Kidney epithelial cell (primary cell): ENCODE measurements around the gene TTC39B. TPM values are rescaled to one million over a fixed set of nuclear protein-coding genes. Genes with fewer than 3 reads are reported as not detected.

ENCODE experiments used
- DNase-seq: peaks from one replicate; pipeline ENCODE4 v3.0.0-alpha.2; 2010; ENCODE audit warnings: low read depth
- H3K27me3 ChIP-seq: 2 replicates; pipeline ENCODE4 v1.6.0; 2011; ENCODE audit warnings: low read length; ENCODE audit not compliant: control insufficient read depth, insufficient read depth
- H3K36me3 ChIP-seq: 2 replicates; pipeline ENCODE4 v1.5.1; 2011; ENCODE audit warnings: low read length; ENCODE audit not compliant: control insufficient read depth, insufficient read depth
- H3K4me3 ChIP-seq: 2 replicates; pipeline ENCODE4 v1.5.1; 2011; ENCODE audit warnings: low read depth, mild to moderate bottlenecking, control low read depth, low read length
- total RNA-seq: library from RNA; depleted of rRNA; stranded (reverse); fragments of >200 nt; gene quantifications from 2 replicates; pipeline ENCODE4 v1.2.3, GENCODE V29; 2015
- TF ChIP-seq, protein P1 (sequence below): IDR thresholded peaks from 2 replicates; pipeline ENCODE4 v1.5.1; 2011; ENCODE audit warnings: mild to moderate bottlenecking, moderate library complexity, low read length, control low read depth, inconsistent platforms; ENCODE audit not compliant: insufficient read depth, poor library complexity, severe bottlenecking

Gene TTC39B
- total RNA-seq, 1 donor from 2014 or later = 10.6 TPM

DNA sequence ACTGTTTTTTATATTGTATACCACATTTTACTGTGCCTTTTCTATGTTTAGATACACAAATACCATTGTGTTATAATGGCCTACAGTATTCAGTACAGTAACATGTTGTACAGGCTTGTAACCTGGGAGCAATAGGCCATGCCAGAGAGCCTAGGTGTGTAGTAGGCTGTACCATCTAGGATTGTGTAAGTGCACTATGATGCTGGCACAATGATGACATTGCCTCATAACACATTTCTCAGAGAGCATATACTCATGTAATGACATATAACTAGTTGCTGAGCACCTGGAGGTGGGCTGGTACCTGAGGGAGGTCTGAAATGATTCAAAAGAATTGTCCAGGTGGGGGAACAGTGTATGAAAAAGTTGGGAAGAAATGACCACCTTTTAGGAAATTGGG lies 13.9 kb downstream of the TTC39B start:
- DNase-seq = no peak
- no peaks in the 10 kb centered on the region for H3K36me3 ChIP-seq
- TF ChIP-seq, protein P1, sequence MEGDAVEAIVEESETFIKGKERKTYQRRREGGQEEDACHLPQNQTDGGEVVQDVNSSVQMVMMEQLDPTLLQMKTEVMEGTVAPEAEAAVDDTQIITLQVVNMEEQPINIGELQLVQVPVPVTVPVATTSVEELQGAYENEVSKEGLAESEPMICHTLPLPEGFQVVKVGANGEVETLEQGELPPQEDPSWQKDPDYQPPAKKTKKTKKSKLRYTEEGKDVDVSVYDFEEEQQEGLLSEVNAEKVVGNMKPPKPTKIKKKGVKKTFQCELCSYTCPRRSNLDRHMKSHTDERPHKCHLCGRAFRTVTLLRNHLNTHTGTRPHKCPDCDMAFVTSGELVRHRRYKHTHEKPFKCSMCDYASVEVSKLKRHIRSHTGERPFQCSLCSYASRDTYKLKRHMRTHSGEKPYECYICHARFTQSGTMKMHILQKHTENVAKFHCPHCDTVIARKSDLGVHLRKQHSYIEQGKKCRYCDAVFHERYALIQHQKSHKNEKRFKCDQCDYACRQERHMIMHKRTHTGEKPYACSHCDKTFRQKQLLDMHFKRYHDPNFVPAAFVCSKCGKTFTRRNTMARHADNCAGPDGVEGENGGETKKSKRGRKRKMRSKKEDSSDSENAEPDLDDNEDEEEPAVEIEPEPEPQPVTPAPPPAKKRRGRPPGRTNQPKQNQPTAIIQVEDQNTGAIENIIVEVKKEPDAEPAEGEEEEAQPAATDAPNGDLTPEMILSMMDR = no peak
- no peaks in the 10 kb centered on the region for H3K27me3 ChIP-seq
- H3K4me3 ChIP-seq = no peak overlapping the region

DNA sequence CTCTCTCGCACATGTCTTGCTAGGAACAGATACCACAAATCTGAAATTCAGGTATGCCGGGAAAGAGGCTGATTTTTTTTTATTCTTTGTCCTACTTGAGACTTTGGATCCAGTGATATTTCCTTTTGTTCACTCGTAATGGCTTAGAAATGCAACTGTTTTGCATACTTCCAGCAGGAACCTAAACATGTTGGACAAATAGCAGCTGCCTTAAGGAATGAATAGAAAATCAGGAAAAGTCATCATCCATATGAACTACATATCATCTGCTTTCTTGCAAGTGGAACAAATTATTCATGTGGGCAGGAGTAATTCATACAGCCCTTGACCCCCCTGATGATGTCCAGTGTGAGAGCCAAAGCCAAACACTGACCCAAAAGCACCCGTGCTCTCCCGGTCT lies 17.4 kb downstream of the TTC39B start:
- H3K4me3 ChIP-seq = no peak overlapping the region
- H3K27me3 ChIP-seq = no peaks in the 10 kb centered on the region
- no peak for DNase-seq
- H3K36me3 ChIP-seq = no peaks in the 10 kb centered on the region
- TF ChIP-seq, protein P1 = no peak

DNA sequence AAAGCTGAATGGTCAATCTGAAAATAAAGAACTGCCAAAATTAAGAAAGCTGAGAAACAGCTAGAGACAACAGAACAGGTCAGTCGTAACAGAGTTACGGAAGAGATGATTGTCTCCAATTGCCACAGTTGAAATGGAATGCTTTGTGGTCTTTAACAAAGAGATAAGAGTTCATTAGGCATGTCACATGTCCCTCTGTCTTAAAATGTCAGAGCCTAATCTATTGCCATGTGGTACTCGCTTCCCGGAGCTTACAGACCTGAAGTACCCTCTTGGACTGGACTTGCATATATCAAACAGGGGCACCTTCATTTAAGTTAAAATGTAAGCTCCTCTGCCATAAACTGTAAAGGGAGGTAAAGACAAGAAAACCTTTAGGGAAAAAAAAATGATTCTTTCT lies 19.7 kb downstream of the TTC39B start:
- Histone ChIP-seq H3K27me3 (no peaks in the 10 kb centered on the region), H3K4me3 (no peak overlapping the region), H3K36me3 (no peaks in the 10 kb centered on the region)
- no peak for DNase-seq
- TF ChIP-seq, protein P1 = no peak

DNA sequence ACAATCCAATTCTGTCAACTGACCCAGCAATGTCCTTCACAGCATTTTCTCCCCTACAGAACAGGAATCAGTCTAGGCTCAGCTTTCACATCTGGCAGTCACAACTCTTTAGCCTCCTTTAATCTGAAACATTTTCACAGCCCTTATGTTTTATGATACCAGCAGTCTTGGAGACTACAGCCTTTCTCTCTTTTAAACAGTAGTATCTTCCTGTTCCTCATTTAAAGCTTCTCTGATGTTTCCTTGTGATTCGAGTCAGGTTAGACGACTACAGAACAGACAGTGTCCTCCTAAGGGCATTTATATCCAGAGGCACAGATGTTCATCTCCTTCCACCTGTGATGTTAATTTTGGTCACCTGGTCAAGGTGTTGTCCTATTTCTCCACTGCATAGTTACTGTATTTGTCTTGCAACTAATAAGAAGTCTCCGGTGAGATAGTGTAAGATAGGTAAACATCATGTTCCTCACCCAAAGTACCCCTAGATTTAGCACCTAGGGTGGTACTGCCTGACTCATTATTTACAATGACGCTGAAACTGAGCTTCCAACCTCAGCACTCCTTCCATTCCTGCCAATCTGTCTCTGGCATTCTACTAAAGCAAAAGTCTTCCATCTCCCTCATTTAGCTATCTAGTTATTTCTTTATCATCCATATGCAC lies 20.7 kb downstream of the TTC39B start:
- Histone ChIP-seq H3K36me3 (no peaks in the 10 kb centered on the region), H3K27me3 (no peaks in the 10 kb centered on the region), H3K4me3 (no peak overlapping the region)
- TF ChIP-seq, protein P1 = no peak
- no peak for DNase-seq

DNA sequence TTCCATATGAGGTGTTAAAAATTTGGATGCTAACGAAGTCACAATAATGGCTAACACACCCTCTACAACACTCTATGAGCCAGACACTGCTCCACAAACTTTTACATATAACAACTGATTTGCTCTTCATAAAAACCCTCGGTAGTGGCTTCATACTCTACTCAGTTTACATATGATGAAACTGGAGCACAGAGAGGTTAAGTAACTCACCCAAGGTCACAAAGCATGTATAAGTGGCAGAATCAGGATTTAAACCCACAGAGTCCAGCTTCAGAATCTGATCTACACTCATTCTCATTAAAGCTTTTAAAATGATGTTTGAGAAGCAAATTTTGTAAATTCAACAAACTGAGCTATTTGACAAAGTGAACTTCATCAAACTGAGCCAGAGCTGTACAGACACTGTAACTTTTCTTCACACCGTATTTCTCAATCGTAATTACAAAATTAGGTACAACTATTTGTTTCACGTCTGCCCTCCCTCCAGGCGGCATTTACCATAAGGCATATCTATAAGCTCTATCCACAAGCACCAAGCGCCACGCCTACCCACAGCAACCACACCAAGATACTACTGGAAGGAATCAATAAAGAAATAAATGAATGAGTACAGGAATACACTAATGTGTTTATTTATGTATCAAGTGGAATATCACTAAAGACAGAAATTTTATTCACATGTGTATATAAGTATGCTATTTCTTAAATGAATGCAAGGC lies 24.3 kb downstream of the TTC39B start:
- TF ChIP-seq, protein P1 = no peak
- H3K36me3 ChIP-seq = no peaks in the 10 kb centered on the region
- H3K27me3 ChIP-seq = no peaks in the 10 kb centered on the region
- DNase-seq = no peak
- H3K4me3 ChIP-seq = no peak overlapping the region

DNA sequence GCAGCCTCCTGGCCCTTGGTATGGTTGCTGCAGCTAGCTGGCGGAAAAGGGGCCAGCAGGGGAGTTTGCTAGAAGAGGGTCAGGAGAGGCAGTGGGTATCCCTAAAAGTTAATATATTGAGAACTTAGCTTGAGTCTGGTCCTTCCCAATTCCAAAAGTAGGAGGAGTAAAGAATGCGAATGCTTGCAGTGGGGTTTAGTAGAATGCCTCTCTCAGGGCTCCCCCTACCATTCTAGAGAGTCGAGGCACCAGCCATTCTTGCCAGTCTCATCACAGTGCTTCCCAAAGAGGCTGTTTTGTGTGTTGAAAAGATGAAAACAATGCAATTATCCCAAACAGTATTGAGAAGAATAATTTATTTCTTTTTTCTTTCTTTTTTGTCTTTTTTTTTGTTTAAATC lies 26.4 kb downstream of the TTC39B start:
- H3K27me3 ChIP-seq = no peaks in the 10 kb centered on the region
- TF ChIP-seq, protein P1 = no peak
- H3K36me3 ChIP-seq = no peaks in the 10 kb centered on the region
- H3K4me3 ChIP-seq = no peak overlapping the region
- DNase-seq = no peak
